Muscle layer of colon (tissue), 2 donors: ENCODE data around the gene SERTAD1.

Source experiments
- H3K27ac ChIP-seq: one replicate; pipeline ENCODE4 v1.7.0; 2013; ENCODE audit warnings: low read depth, mild to moderate bottlenecking, low read length, moderate library complexity
- H3K27me3 ChIP-seq, 2 donors: one replicate each; pipeline ENCODE4 v1.7.0; 2013; ENCODE audit warnings: low read length in 2 of 2, mild to moderate bottlenecking in 2 of 2; ENCODE audit not compliant: insufficient read depth in 2 of 2, control insufficient read depth in 1 of 2
- H3K36me3 ChIP-seq: one replicate; pipeline ENCODE4 v1.7.0; 2013; ENCODE audit warnings: mild to moderate bottlenecking, low read length; ENCODE audit not compliant: insufficient read depth
- H3K4me1 ChIP-seq: one replicate; pipeline ENCODE4 v1.7.0; 2013; ENCODE audit warnings: mild to moderate bottlenecking, low read length; ENCODE audit not compliant: insufficient read depth
- H3K4me3 ChIP-seq, 2 donors: one replicate each; pipeline ENCODE4 v1.7.0; 2013; ENCODE audit warnings: low read length in 2 of 2, low read depth in 1 of 2, mild to moderate bottlenecking in 1 of 2, moderate library complexity in 1 of 2
- H3K9ac ChIP-seq: one replicate; pipeline ENCODE4 v1.7.0; 2013; ENCODE audit warnings: low read length
- H3K9me3 ChIP-seq: one replicate; pipeline ENCODE4 v1.7.0; 2013; ENCODE audit warnings: mild to moderate bottlenecking, low read length
- donor health status: abdominal sarcoma.
- donor health status: Adenocarcinoma of cecum.

The SERTAD1 gene

DNA sequence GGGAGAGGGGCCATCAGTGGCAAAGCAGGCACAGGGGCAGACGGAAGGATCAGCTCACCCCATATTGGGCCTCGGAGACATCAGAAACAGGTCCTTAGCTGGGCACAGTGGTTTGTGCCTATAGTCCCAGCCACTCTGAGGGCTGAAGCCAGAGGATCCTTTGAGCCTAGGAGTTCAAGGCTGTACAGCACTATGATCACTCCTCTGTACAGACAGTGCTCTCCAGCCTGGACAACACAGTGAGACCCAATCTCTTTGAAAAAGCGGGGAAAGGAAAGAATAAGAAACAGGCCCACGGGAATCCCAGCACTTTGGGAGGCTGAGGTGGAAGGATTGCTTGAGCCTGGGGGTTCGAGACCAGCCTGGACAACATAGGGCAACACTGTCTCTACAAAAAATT lies 6.0 kb downstream of the SERTAD1 start:
- Histone ChIP-seq H3K9me3 (no peaks in the 10 kb centered on the region), H3K27ac (no peak overlapping the region), H3K4me1 (peaks cover 33% of the 10 kb centered on the region)

GRCh38 chr19:40419066-40419612 lies 6.7 kb downstream of the SERTAD1 start:
- H3K4me1 ChIP-seq, result peaks cover 28% of the 10 kb centered on the region

More for the DNA sequence above, 6.0 kb downstream of the SERTAD1 start:
- Histone ChIP-seq H3K27me3 (no peaks in the 10 kb centered on the region), H3K9ac (no peak overlapping the region), H3K4me3 (no peak overlapping the region), H3K36me3 (peaks cover 14% of the 10 kb centered on the region)

GRCh38 chr19:40418040-40418439 lies 7.8 kb downstream of the SERTAD1 start:
- H3K36me3 ChIP-seq, result peaks cover 10% of the 10 kb centered on the region
- H3K9ac ChIP-seq, result no peak overlapping the region
- H3K4me3 ChIP-seq, result no peak overlapping the region
- no peak overlapping the region for H3K27ac ChIP-seq
- H3K9me3 ChIP-seq, result no peaks in the 10 kb centered on the region
- no peaks in the 10 kb centered on the region for H3K27me3 ChIP-seq
- peaks cover 24% of the 10 kb centered on the region for H3K4me1 ChIP-seq

More at GRCh38 chr19:40419066-40419612, 6.7 kb downstream of the SERTAD1 start:
- Histone ChIP-seq H3K4me3 (no peak overlapping the region), H3K36me3 (peaks cover 14% of the 10 kb centered on the region), H3K9ac (no peak overlapping the region), H3K9me3 (no peaks in the 10 kb centered on the region), H3K27me3 (no peaks in the 10 kb centered on the region), H3K27ac (no peak overlapping the region)

- no peaks in the 10 kb centered on the region for H3K27me3 ChIP-seq
- no peak overlapping the region for H3K27ac ChIP-seq
- no peak overlapping the region for H3K4me3 ChIP-seq
- peaks cover 20% of the 10 kb centered on the region for H3K4me1 ChIP-seq
- H3K9me3 ChIP-seq, result no peaks in the 10 kb centered on the region
- H3K9ac ChIP-seq, result no peak overlapping the region
- peaks cover 6% of the 10 kb centered on the region for H3K36me3 ChIP-seq
Observed at GRCh38 chr19:40417643-40417981, 8.2 kb downstream of the SERTAD1 start.

- Histone ChIP-seq H3K4me1 (peaks cover 15% of the 10 kb centered on the region), H3K27me3 (no peaks in the 10 kb centered on the region), H3K4me3 (no peak overlapping the region), H3K9me3 (no peaks in the 10 kb centered on the region), H3K9ac (no peak overlapping the region), H3K36me3 (peaks cover under 1% of the 10 kb centered on the region), H3K27ac (no peak overlapping the region)
Observed at GRCh38 chr19:40416918-40417642, 8.7 kb downstream of the SERTAD1 start.

GRCh38 chr19:40415768-40416167 lies 10.0 kb downstream of the SERTAD1 start:
- H3K27me3 ChIP-seq, result no peaks in the 10 kb centered on the region

DNA sequence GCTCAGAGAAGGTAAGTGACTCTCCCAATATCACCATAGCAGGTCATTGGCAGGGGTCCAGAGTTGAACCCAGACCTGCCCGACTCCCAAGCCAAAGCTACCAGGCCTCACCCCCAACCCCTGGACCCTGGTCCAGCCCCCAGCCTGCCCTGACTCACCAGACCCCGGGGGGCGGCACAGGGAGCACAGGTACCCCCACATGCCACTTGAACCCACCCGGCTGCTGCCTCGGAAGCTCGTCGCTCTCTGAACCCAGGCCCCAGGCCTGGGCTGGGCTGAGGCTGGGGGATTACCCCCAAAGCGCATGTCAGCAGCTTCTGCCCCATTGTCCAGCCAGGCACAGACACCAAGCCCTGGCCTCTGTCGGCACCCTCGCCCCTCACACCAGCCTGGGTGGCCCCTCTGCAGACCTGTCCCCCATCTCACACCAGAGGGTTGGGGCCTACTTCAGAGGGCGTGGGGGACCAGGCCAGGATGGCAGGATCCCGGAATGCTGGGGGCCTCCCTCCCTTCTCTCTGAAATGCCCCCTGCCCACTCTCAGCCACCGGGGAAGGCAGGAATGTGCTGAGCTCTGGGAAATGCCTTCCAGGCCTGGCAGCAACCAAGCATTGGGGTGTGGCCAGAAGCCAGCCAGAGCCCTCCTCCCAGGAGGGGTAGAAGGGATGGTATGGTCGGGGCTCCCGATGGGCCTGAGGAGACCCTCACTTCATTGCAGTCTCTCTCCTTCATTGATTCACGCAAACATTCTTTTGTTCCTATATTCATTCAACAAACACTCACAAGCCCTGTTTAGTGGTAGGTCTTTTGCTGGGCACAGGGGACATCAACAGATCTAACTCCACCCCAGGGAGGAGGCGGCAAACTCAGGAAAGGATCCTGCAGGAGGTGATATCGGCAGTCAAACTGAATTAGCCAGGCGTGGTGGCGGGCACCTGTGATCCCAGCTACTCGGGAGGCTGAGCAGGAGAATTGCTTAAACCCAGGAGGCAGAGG lies 11.0 kb downstream of the SERTAD1 start:
- peaks cover 15% of the 10 kb centered on the region for H3K4me1 ChIP-seq
- no peaks in the 10 kb centered on the region for H3K36me3 ChIP-seq
- H3K27ac ChIP-seq, result no peak overlapping the region
- H3K27me3 ChIP-seq, result no peaks in the 10 kb centered on the region
- no peak overlapping the region for H3K9ac ChIP-seq
- no peak overlapping the region for H3K4me3 ChIP-seq
- no peaks in the 10 kb centered on the region for H3K9me3 ChIP-seq

More at GRCh38 chr19:40415768-40416167, 10.0 kb downstream of the SERTAD1 start:
- Histone ChIP-seq H3K4me1 (peaks cover 15% of the 10 kb centered on the region), H3K4me3 (no peak overlapping the region), H3K27ac (no peak overlapping the region), H3K9ac (no peak overlapping the region), H3K9me3 (no peaks in the 10 kb centered on the region), H3K36me3 (no peaks in the 10 kb centered on the region)

- H3K27ac ChIP-seq, result no peak within 1 kb of the TSS
- no peak within 1 kb of the TSS for H3K9ac ChIP-seq
- H3K27me3 ChIP-seq, result no peaks in the 10 kb centered on the region
- peaks cover 15% of the 10 kb centered on the region for H3K4me1 ChIP-seq
- no peaks in the 10 kb centered on the region for H3K36me3 ChIP-seq
- H3K9me3 ChIP-seq, result no peaks in the 10 kb centered on the region
- H3K4me3 ChIP-seq, result no peak within 1 kb of the TSS
Observed at GRCh38 chr19:40413291-40413845, 12.4 kb downstream of the SERTAD1 start, which contains the start of gene PRX. Gene PRX (minus strand): TSS chr19:40413378. CDS start chr19:40407932, 5,446 bp downstream.

- no peak overlapping the region for H3K9ac ChIP-seq
- H3K4me3 ChIP-seq, result no peak overlapping the region
- no peaks in the 10 kb centered on the region for H3K36me3 ChIP-seq
- H3K27ac ChIP-seq, result no peak overlapping the region
- peaks cover 15% of the 10 kb centered on the region for H3K4me1 ChIP-seq
- no peaks in the 10 kb centered on the region for H3K27me3 ChIP-seq
- H3K9me3 ChIP-seq, result no peaks in the 10 kb centered on the region
Observed at GRCh38 chr19:40412866-40413265, 12.9 kb downstream of the SERTAD1 start.

- H3K4me3 ChIP-seq, result no peak overlapping the region
- H3K27ac ChIP-seq, result no peak overlapping the region
- H3K4me1 ChIP-seq, result peaks cover 12% of the 10 kb centered on the region
Observed at GRCh38 chr19:40411958-40412499, 13.8 kb downstream of the SERTAD1 start.

More at GRCh38 chr19:40411958-40412499, 13.8 kb downstream of the SERTAD1 start:
- Histone ChIP-seq H3K36me3 (no peaks in the 10 kb centered on the region), H3K27me3 (no peaks in the 10 kb centered on the region), H3K9me3 (no peaks in the 10 kb centered on the region), H3K9ac (no peak overlapping the region)
